ENCODE measurements around the gene EIF4G3. TPM values are rescaled to one million over a fixed set of nuclear protein-coding genes. Genes with fewer than 3 reads are reported as not detected.
A peak's percentile ranks its signal among the peaks of the same experiment; 100 is the strongest.

Gene EIF4G3
- polyA plus RNA-seq, 3 donors, result 5.1 to 34.2 (median 5.8) TPM

DNA sequence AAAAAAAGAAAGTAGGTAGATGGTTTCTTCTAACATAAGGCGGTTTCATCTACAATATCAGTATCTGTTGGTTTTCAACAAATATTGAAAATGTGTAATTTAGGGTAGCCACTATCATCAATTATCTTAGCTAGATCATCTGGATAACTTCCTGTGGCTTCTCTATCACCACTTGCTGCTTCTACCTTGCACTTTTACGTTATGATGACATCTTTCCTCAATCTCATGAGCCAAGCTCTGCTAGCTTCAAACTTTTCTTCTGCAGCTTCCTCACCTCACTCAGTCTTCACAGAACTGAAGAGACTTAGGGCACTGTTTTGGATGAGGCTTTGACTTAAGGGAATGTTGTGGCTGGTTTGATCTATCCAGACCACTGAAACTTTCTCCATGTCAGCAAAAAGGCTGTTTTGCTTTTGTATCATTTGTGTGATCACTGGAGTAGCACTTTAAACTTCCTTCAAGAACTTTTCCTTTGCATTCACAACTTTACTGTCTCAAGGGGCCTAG, 244.7 kb downstream of the EIF4G3 start:
- H3K9me3 ChIP-seq (replicated peaks in 1 of 2; ENCODE audit: control insufficient read depth in 1 of 2, insufficient read depth in 1 of 2, low read length in 2 of 2), result no peaks in the 10 kb centered on the region
- peaks cover 0 to 30% of the 10 kb centered on the region in 2 donors for H3K36me3 ChIP-seq (replicated peaks in 1 of 2; ENCODE audit: control insufficient read depth in 1 of 2, insufficient read depth in 2 of 2, low read length in 2 of 2)
- no peak overlapping the region for H3K27ac ChIP-seq (ENCODE audit: low read depth in 1 of 2, low read length in 2 of 2)
- Mint-ChIP-seq H3K4me1 (peaks cover 22% of the 10 kb centered on the region), H3K9me3 (no peaks in the 10 kb centered on the region), H3K36me3 (peaks cover 35 to 39% of the 10 kb centered on the region in 2 donors), H3K4me3 (no peak overlapping the region), H3K27ac (peak overlapping the region in 2 of 7 donors; percentile 4 to 31), H3K27me3 (ENCODE audit: low read depth in 3 of 3) (no peaks in the 10 kb centered on the region)
- H3K27me3 ChIP-seq (ENCODE audit: control insufficient read depth in 2 of 2, insufficient read depth in 2 of 2, low read length in 2 of 2), result no peaks in the 10 kb centered on the region
- peaks cover 0 to 7% of the 10 kb centered on the region in 2 donors for H3K4me1 ChIP-seq (ENCODE audit: control insufficient read depth in 1 of 2, insufficient read depth in 2 of 2, low read length in 2 of 2)
- no peak overlapping the region for H2AFZ ChIP-seq (ENCODE audit: insufficient read depth, low read depth, low read length, poor library complexity, severe bottlenecking)
- H4K20me1 ChIP-seq (ENCODE audit: insufficient read depth, low read length), result no peaks in the 10 kb centered on the region
- no peaks in the 10 kb centered on the region for H3K79me2 ChIP-seq (ENCODE audit: insufficient read depth, low read length)
- H3K4me3 ChIP-seq (replicated peaks in 1 of 3; ENCODE audit: low read depth in 2 of 3, low read length in 3 of 3), result no peak overlapping the region
- WGBS (ENCODE audit: insufficient coverage), result 80% methylated on average over 1 of the region's 2 CpGs
- intact Hi-C loops (cut with micrococcal nuclease), result no loop called here
- DNase-seq, result no peak
- TF ChIP-seq, protein P1, sequence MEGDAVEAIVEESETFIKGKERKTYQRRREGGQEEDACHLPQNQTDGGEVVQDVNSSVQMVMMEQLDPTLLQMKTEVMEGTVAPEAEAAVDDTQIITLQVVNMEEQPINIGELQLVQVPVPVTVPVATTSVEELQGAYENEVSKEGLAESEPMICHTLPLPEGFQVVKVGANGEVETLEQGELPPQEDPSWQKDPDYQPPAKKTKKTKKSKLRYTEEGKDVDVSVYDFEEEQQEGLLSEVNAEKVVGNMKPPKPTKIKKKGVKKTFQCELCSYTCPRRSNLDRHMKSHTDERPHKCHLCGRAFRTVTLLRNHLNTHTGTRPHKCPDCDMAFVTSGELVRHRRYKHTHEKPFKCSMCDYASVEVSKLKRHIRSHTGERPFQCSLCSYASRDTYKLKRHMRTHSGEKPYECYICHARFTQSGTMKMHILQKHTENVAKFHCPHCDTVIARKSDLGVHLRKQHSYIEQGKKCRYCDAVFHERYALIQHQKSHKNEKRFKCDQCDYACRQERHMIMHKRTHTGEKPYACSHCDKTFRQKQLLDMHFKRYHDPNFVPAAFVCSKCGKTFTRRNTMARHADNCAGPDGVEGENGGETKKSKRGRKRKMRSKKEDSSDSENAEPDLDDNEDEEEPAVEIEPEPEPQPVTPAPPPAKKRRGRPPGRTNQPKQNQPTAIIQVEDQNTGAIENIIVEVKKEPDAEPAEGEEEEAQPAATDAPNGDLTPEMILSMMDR (IDR thresholded peaks at IDR 0.05), result no peak
- H3K4me2 ChIP-seq (replicated peaks; ENCODE audit: extremely low read depth, low read length, poor library complexity, severe bottlenecking), result no peak overlapping the region
- H3K9ac ChIP-seq (ENCODE audit: insufficient read depth, low read length, poor library complexity, severe bottlenecking), result no peak overlapping the region

- H3K27me3 Mint-ChIP-seq (ENCODE audit: low read depth in 3 of 3), result no peaks in the 10 kb centered on the region
- intact Hi-C loops (cut with micrococcal nuclease), result no loop called here
- Histone ChIP-seq H3K27me3 (ENCODE audit: control insufficient read depth in 2 of 2, insufficient read depth in 2 of 2, low read length in 2 of 2) (no peaks in the 10 kb centered on the region), H3K4me1 (ENCODE audit: control insufficient read depth in 1 of 2, insufficient read depth in 2 of 2, low read length in 2 of 2) (peaks cover 0 to 7% of the 10 kb centered on the region in 2 donors), H4K20me1 (ENCODE audit: insufficient read depth, low read length) (no peaks in the 10 kb centered on the region), H3K36me3 (replicated peaks in 1 of 2; ENCODE audit: control insufficient read depth in 1 of 2, insufficient read depth in 2 of 2, low read length in 2 of 2) (peaks cover 0 to 25% of the 10 kb centered on the region in 2 donors), H3K4me2 (replicated peaks; ENCODE audit: extremely low read depth, low read length, poor library complexity, severe bottlenecking) (no peak overlapping the region), H3K9me3 (replicated peaks in 1 of 2; ENCODE audit: control insufficient read depth in 1 of 2, insufficient read depth in 1 of 2, low read length in 2 of 2) (no peaks in the 10 kb centered on the region), H3K9ac (ENCODE audit: insufficient read depth, low read length, poor library complexity, severe bottlenecking) (no peak overlapping the region), H3K4me3 (replicated peaks in 1 of 3; ENCODE audit: low read depth in 2 of 3, low read length in 3 of 3) (no peak overlapping the region), H2AFZ (ENCODE audit: insufficient read depth, low read depth, low read length, poor library complexity, severe bottlenecking) (no peak overlapping the region), H3K79me2 (ENCODE audit: insufficient read depth, low read length) (no peaks in the 10 kb centered on the region), H3K27ac (ENCODE audit: low read depth in 1 of 2, low read length in 2 of 2) (no peak overlapping the region)
- TF ChIP-seq, protein P1 (IDR thresholded peaks at IDR 0.05), result no peak
- peaks cover 31 to 36% of the 10 kb centered on the region in 2 donors for H3K36me3 Mint-ChIP-seq
- DNase-seq, result no peak
- H3K4me1 Mint-ChIP-seq, result peaks cover 22% of the 10 kb centered on the region
- H3K27ac Mint-ChIP-seq, result peak overlapping the region in 1 of 7 donors; percentile 16
- no peak overlapping the region for H3K4me3 Mint-ChIP-seq
- H3K9me3 Mint-ChIP-seq, result no peaks in the 10 kb centered on the region
Measured at GRCh38 chr1:20930427-20930826, 246.3 kb downstream of the EIF4G3 start.
